Epithelial cell of proximal tubule (primary cell): Measurements from ENCODE around the gene KIAA1549. TPM values are rescaled to one million over a fixed set of nuclear protein-coding genes. Genes with fewer than 3 reads are reported as not detected.

Experiments
- DNase-seq: peaks from one replicate; pipeline ENCODE4 v3.0.0-alpha.2; 2011; ENCODE audit warnings: low read depth
- H3K4me3 ChIP-seq: 2 replicates; pipeline ENCODE4 v1.5.1; 2011; ENCODE audit warnings: low read depth, mild to moderate bottlenecking, low read length
- CTCF ChIP-seq: conservative IDR thresholded peaks from 2 replicates; pipeline ENCODE4 v1.5.1; 2012; ENCODE audit warnings: low read depth, mild to moderate bottlenecking, low read length
- total RNA-seq: library from RNA; depleted of rRNA; stranded (reverse); fragments of >200 nt; gene quantifications from 2 replicates; pipeline ENCODE4 v1.2.3, GENCODE V29; 2015

The KIAA1549 gene
- total RNA-seq, 1 donor from 2014 or later: 1.8 TPM

DNA sequence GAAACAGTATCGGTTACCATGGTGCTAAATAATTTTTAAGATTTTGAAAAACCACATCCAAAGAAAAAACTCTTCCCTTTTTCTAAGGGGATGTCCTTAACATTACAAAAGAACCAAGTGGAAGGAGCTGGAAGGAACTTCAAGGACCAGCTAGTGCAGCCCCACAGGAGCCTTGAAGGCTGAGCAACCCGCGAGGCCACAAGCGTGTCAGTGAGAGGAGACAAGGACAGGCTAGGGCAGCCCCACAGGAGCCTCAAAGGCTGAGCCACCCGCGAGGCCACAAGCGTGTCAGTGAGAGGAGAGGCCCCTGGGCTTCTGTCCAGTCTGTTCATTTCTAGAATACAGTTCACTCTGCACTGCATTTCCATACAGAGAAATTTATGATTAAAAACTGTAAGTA is 103.1 kb downstream of the KIAA1549 start:
- H3K4me3 ChIP-seq: no peak overlapping the region
- TF ChIP-seq CTCF: no peak
- no peak for DNase-seq

- no peak for TF ChIP-seq CTCF
- DNase-seq: no peak
- no peak overlapping the region for H3K4me3 ChIP-seq
Measured at GRCh38 chr7:138876326-138876725, 104.9 kb downstream of the KIAA1549 start.

- no peak overlapping the region for H3K4me3 ChIP-seq
- DNase-seq: peak; percentile 32
- TF ChIP-seq CTCF: no peak
Measured at GRCh38 chr7:138875794-138876193, 105.4 kb downstream of the KIAA1549 start.

DNA sequence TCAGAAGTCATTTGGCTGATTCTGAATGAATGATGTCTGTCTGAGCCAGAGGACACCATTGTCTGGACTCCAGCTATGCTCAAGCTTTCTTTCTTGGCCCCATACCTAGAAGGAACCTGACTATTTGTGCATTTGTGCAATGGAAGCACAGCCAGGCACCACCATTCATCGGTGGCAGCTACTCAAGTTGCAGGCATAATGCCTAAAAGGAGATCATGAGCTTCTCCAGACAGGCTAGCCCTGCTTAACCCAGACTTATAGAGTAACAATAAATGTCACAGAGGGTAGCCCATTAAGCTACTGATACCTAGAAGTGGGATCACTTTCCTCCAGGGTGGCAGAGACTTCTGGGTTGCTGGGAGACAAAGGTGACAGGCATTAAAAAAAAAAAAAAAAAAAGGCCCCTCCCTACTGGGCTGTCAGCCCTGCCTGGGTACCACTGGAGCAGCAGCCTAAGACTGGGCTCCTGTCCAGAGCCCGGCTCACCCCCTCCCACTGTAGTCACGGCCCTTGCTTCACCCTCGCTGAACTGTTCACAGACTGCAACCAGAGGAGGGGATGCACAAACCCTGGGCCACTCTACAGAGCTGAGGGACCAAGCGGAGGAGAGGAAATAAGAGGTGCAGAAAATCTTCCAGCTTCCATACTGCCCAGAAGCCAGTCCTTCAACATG is 107.8 kb downstream of the KIAA1549 start:
- no peak for TF ChIP-seq CTCF
- DNase-seq: no peak
- no peak overlapping the region for H3K4me3 ChIP-seq

GRCh38 chr7:138872576-138872975 is 108.6 kb downstream of the KIAA1549 start:
- H3K4me3 ChIP-seq: no peak overlapping the region
- TF ChIP-seq CTCF: no peak
- DNase-seq: no peak

GRCh38 chr7:138871814-138872090 is 109.4 kb downstream of the KIAA1549 start:
- DNase-seq: no peak
- TF ChIP-seq CTCF: no peak
- H3K4me3 ChIP-seq: no peak overlapping the region

DNA sequence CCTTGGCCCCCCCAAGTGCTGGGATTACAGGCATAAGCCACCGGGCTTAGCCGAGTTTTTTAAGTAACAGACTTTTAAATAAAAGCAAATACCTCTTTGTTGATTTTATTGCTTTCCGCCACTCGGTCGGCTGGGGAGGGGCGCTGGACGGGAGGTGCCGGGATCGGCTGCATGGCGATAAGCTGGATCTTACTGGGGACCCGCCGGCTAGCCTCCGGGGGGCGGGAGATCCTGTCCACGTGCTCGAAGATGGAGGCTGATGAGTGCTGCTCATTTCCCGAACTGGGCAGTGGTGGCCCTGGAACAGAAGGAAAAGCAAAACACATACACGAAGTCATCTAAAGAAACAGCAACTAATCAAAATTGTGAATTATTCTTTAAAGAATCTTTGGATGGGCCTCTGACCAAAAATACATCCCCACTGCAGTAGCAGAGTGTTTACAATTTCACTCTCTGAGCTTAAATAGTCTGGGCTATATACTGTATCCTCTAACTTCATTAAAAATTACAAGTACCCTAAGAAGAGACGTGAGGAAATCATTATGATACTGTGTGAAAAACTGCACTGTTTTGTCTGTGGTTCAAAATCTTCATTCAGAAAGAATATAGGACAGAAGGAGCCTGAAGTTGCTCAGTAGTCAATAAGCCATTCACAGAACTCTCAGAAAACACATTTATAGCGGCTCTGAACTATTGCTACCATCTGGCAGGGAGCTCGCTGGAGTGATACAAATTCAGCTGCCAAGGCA is 110.0 kb downstream of the KIAA1549 start:
- no peak overlapping the region for H3K4me3 ChIP-seq
- no peak for TF ChIP-seq CTCF
- no peak for DNase-seq
